Right lobe of liver (tissue), 6 donors: Measurements from ENCODE around the gene RSRC1. TPM values are rescaled to one million over a fixed set of nuclear protein-coding genes. Genes with fewer than 3 reads are reported as not detected.

Source experiments
- ATAC-seq, 4 donors: fragments of 200-7000 bp; cut with Tn5 transposase; one replicate each; pipeline ENCODE4 v1.9.1; 2020; ENCODE audit warnings: mild to moderate bottlenecking in 4 of 4, moderate library complexity in 4 of 4
- DNase-seq, 3 donors: peaks; one replicate each; pipeline ENCODE4 v3.0.0-alpha.2; 2020
- H3K27ac ChIP-seq, 3 donors: fragments of 200-600 bp; one replicate each; pipeline ENCODE4 v1.8.0; 2022
- H3K27me3 ChIP-seq, 2 donors: fragments of 200-600 bp; one replicate each; pipeline ENCODE4 v1.8.0; 2022
- H3K36me3 ChIP-seq, 4 donors: fragments of 200-600 bp; sonication (generic) in 1 of 4; one replicate each; pipeline versions ENCODE4 v1.5.1 to v1.8.0; 2017 to 2022; ENCODE audit warnings: control low read depth in 1 of 4
- H3K4me1 ChIP-seq, 4 donors: fragments of 200-600 bp; sonication (generic) in 1 of 4; one replicate each; pipeline versions ENCODE4 v1.5.1 to v1.8.0; 2017 to 2022; ENCODE audit warnings: control low read depth in 1 of 4
- H3K4me3 ChIP-seq, 3 donors: fragments of 200-600 bp; one replicate each; pipeline ENCODE4 v1.8.0; 2022
- H3K9me3 ChIP-seq, 4 donors: fragments of 200-600 bp; sonication (generic) in 1 of 4; one replicate each; pipeline versions ENCODE4 v1.5.1 to v1.8.0; 2017 to 2022; ENCODE audit warnings: control low read depth in 1 of 4
- CTCF ChIP-seq, 4 donors: fragments of 200-600 bp in 3 of 4; fragments of 450-650 bp in 1 of 4; IDR thresholded peaks; one replicate each; pipeline versions ENCODE4 v1.5.1 to v1.8.0; 2016 to 2022; ENCODE audit warnings: antibody characterized with exemption in 4 of 4, mild to moderate bottlenecking in 2 of 4
- POLR2A ChIP-seq: fragments of 450-650 bp; IDR thresholded peaks from one replicate; pipeline ENCODE4 v1.6.1; 2017; ENCODE audit warnings: antibody characterized with exemption, mild to moderate bottlenecking
- WGBS: methylation state at CpG from one replicate; pipeline ENCODE4 v1.1.6; 2018; ENCODE audit warnings: low coverage, low lambda C conversion rate; ENCODE audit not compliant: insufficient coverage; ENCODE audit errors: missing lambda C conversion rate; 5-methylcytosine and 5-hydroxymethylcytosine counted together
- intact Hi-C, 2 donors: fragments of 100-400 bp; cut with DNase I; formaldehyde crosslinking; loops; one replicate each; pipeline versions ENCODE4 v1.11.2 to v1.14.1; 2022
- total RNA-seq, 6 experiments: library from RNA; depleted of rRNA in 2 of 6; stranded (reverse); fragments of >200 nt in 2 of 6; fragmentation: NEBNext Ultra II Directional in 3 of 6; extraction: Animal tissue kit (Norgen Biotek cat#: 25700) in 3 of 6; gene quantifications; one replicate each; pipeline versions ENCODE4 v1.1.0 to v1.2.4, GENCODE V29; 2016 to 2023
- donor health status: DM: no; HTN: yes; CAD: no.
- donor health status: DM: no; HTN: no; CAD: no.
- donor health status: DM: no; HTN: no; CAD: no.
- donor health status: DM: no; HTN: yes; CAD: no.
- donor health status: DM: no; HTN: yes; CAD: no.

The RSRC1 gene
- total RNA-seq, 6 experiments from 2014 or later, result 10.8 to 22.1 (median 11.7) TPM

- no peaks in the 10 kb centered on the region for H3K27me3 ChIP-seq
- intact Hi-C loops, result no loop called here
- H3K4me1 ChIP-seq, result no peaks in the 10 kb centered on the region
- no peak overlapping the region for H3K4me3 ChIP-seq
- no peak for ATAC-seq
- no peaks in the 10 kb centered on the region for H3K36me3 ChIP-seq
- 98% methylated on average over 4 of the region's 4 CpGs for WGBS
- H3K27ac ChIP-seq, result no peak overlapping the region
- TF ChIP-seq CTCF (IDR thresholded peaks at IDR 0.05), result no peak
- TF ChIP-seq POLR2A, result no peak
- no peaks in the 10 kb centered on the region for H3K9me3 ChIP-seq
- DNase-seq, result no peak
Measured at GRCh38 chr3:158522221-158523136, 412.6 kb downstream of the RSRC1 start.

GRCh38 chr3:158528076-158528674 is 418.3 kb downstream of the RSRC1 start:
- Histone ChIP-seq H3K9me3 (no peaks in the 10 kb centered on the region), H3K36me3 (no peaks in the 10 kb centered on the region), H3K27ac (no peak overlapping the region), H3K27me3 (no peaks in the 10 kb centered on the region), H3K4me3 (no peak overlapping the region), H3K4me1 (no peaks in the 10 kb centered on the region)
- ATAC-seq, result no peak
- TF ChIP-seq POLR2A, result no peak
- TF ChIP-seq CTCF (IDR thresholded peaks at IDR 0.05), result no peak
- intact Hi-C loops, result no loop called here
- WGBS, result 96% methylated on average over 7 of the region's 7 CpGs
- DNase-seq, result no peak

GRCh38 chr3:158531334-158531733 is 421.4 kb downstream of the RSRC1 start:
- H3K27me3 ChIP-seq, result no peaks in the 10 kb centered on the region
- ATAC-seq (no peak), DNase-seq (no peak)
- WGBS, result 80% methylated on average over 5 of the region's 5 CpGs
- H3K27ac ChIP-seq, result no peak overlapping the region
- H3K36me3 ChIP-seq, result no peaks in the 10 kb centered on the region
- no peak for TF ChIP-seq POLR2A
- H3K4me1 ChIP-seq, result no peaks in the 10 kb centered on the region
- intact Hi-C loops, result no loop called here
- no peak overlapping the region for H3K4me3 ChIP-seq
- H3K9me3 ChIP-seq, result no peaks in the 10 kb centered on the region

- TF ChIP-seq CTCF (IDR thresholded peaks at IDR 0.05), result peak; percentile 45 to 54 (median 49)
- TF ChIP-seq POLR2A, result no peak
- Histone ChIP-seq H3K36me3 (no peaks in the 10 kb centered on the region), H3K27ac (no peak overlapping the region), H3K9me3 (no peaks in the 10 kb centered on the region), H3K27me3 (no peaks in the 10 kb centered on the region), H3K4me1 (no peaks in the 10 kb centered on the region), H3K4me3 (no peak overlapping the region)
- DNase-seq (no peak), ATAC-seq (peak in 3 of 4 donors; percentile 37 to 62 (median 42))
- intact Hi-C loops, result no loop called here
Measured at GRCh38 chr3:158532099-158532734, 422.3 kb downstream of the RSRC1 start.

- intact Hi-C loops, result no loop called here
- Histone ChIP-seq H3K27me3 (no peaks in the 10 kb centered on the region), H3K4me1 (no peaks in the 10 kb centered on the region), H3K27ac (no peak overlapping the region), H3K4me3 (no peak overlapping the region), H3K9me3 (no peaks in the 10 kb centered on the region), H3K36me3 (no peaks in the 10 kb centered on the region)
- DNase-seq (no peak), ATAC-seq (no peak)
- TF ChIP-seq POLR2A (no peak), CTCF (IDR thresholded peaks at IDR 0.05) (no peak)
- WGBS, result 78% methylated on average over 2 of the region's 2 CpGs
Measured at GRCh38 chr3:158535918-158536317, 426.0 kb downstream of the RSRC1 start.
